ENCODE results near the gene DNAJB7.
"Not testable (repeated sequence)": the region's sequence is repeated elsewhere in the genome, so short reads cannot be mapped to it uniquely, and the experiment has no call there.

Gene DNAJB7

DNA sequence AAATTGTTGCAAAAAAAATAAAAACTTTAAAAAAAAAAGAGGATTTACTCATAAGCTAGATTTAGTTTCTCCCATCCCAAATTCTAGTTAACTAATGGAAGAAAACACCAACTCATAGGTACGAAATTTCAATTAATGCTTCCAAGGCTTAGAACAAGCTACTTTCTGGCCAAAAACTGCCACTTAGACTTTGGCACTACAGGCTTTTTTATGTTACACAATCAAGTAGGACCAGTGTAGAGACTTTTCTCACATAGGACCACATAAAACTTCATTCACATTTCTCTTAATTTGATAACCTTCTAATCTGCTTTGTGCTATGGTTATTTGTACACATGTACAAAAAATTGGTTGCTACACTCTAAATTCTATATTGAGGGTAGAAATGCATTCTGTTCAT lies 8.6 kb downstream of the DNAJB7 start:
- DNase-seq (ENCODE audit: insufficient read length, low spot score) (no peak), FAIRE-seq (no peak)

GRCh38 chr22:40845816-40846215 lies 16.1 kb downstream of the DNAJB7 start:
- not testable (repeated sequence) for DNase-seq (ENCODE audit: insufficient read length, low spot score); FAIRE-seq

DNA sequence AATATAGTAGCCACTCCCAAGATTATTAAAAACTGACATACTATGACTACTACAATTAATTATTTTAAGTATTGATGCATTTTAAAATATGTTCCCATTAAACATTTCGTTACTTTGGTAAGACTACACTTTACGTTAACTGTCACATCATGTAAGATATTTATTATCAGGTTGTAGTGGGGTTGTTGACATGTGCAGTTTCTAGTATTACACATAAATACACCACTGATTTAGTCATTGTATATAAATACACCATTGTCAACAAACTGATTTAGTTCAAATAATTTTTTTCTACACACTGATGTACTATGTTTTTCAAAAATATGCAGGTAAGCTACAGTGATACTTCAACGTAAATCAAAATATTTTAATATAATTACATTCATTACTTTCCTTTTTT lies 17.0 kb downstream of the DNAJB7 start:
- DNase-seq (ENCODE audit: insufficient read length, low spot score) (no peak), FAIRE-seq (no peak)

DNA sequence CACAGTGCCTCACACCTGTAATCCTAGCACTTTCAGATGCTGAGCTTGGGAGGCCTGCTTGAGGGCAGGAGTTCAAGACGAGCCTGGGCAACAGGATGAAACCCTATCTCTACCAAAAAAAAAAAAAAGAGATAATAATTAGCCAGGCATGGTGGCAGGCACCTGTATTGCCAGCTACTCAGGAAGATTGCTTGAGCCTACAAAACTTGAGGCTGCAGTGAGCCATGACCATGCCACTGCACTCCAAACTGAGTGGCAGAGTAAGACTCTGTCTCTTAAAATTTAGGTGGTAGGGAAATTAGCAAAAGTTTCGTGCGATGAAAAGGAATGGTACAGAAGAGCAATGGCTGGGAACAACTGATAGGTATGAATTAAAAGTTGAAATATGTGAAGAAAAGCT lies 23.4 kb downstream of the DNAJB7 start:
- FAIRE-seq (no peak), DNase-seq (ENCODE audit: insufficient read length, low spot score) (no peak)

- FAIRE-seq (no peak), DNase-seq (ENCODE audit: insufficient read length, low spot score) (no peak)
Measured at GRCh38 chr22:40834619-40835018, 27.3 kb downstream of the DNAJB7 start.

- FAIRE-seq (no peak), DNase-seq (ENCODE audit: insufficient read length, low spot score) (no peak)
Measured at GRCh38 chr22:40829131-40829530, 32.8 kb downstream of the DNAJB7 start.

- no peak for FAIRE-seq
- DNase-seq (ENCODE audit: insufficient read length, low spot score) = no peak
Measured at GRCh38 chr22:40826984-40827741, 34.8 kb downstream of the DNAJB7 start.

- DNase-seq (ENCODE audit: insufficient read length, low spot score); FAIRE-seq: not testable (repeated sequence)
Measured at GRCh38 chr22:40826292-40826691, 35.6 kb downstream of the DNAJB7 start.

DNA sequence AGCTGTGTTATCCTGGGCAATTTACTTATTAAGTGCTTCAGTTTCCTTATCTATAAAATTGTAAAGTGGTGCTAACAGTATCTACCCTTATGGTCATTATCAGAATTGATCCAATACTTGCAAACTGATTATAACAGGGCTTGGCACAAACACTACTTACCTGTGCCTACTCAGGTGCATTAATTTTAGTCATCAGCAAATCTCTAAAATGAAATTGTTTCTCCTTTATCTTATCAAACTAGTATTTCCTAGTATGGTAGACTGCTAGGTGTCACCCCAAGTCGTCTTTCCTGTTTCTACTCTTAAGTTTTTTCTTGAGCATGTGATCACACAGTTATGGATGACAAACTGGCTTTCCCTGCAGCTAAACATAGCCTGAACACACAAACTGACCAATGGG lies 38.5 kb downstream of the DNAJB7 start:
- DNase-seq (ENCODE audit: insufficient read length, low spot score) = no peak
- FAIRE-seq = no peak

DNA sequence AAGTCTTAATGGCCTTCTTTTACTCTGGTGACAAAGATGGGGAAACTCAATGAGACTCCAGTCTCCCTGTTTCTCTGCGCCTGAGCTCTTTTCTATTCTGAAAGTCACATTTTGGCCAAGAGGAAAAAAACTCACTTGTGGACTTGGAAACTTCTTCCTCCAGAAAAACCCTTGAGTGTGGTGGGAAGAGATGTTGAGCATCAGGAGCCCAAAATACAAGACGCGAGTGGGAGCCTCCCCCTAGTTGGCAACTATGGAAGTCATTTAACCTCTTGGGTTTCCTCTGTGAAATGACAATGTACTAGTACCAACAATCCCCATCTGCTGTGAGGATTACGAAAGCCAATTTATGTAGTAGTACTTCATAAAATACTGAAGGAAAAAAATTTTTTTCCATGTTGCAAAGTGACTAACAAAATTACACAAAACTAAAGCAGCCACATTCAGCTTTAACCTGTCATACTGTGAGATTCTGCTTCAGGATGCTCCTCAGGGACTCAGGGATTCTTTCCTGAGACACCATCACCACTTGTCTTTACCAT lies 42.2 kb downstream of the DNAJB7 start:
- no peak for DNase-seq (ENCODE audit: insufficient read length, low spot score)

GRCh38 chr22:40818747-40819598 lies 42.9 kb downstream of the DNAJB7 start, which contains the start of gene SLC25A17:
TSS of gene SLC25A17 (minus strand) at chr22:40819346. CDS start at chr22:40819248, 98 bp downstream.
- peak; percentile 73 for FAIRE-seq
- peak; percentile 83 for DNase-seq (ENCODE audit: insufficient read length, low spot score)

More for the DNA sequence above, 42.2 kb downstream of the DNAJB7 start:
- no peak for FAIRE-seq

- DNase-seq (ENCODE audit: insufficient read length, low spot score) (no peak), FAIRE-seq (no peak)
Measured at GRCh38 chr22:40818192-40818746, 43.6 kb downstream of the DNAJB7 start.

- no peak for DNase-seq (ENCODE audit: insufficient read length, low spot score)
- FAIRE-seq = peak; percentile 88
Measured at GRCh38 chr22:40817737-40818136, 44.2 kb downstream of the DNAJB7 start.

DNA sequence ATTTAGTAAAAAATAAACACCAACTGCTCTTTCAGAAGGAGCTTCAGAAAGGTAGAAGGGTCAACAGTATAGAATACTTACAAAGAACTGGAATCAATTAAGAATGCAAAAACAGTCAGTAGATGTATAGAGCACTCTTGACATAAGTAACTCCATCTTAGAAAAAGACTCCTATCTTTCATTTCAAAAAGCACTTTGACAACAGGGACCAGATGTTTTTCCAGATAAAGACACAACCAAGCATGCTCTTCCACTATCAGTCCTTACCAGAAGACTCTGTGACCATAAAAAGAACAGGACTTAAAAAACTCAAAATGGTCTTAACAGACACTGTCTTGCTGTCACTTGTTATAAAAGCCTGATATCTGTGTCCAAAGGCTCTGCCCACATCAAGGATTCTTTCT lies 48.0 kb downstream of the DNAJB7 start:
- no peak for DNase-seq (ENCODE audit: insufficient read length, low spot score)
- no peak for FAIRE-seq
